OCI-LY7 (cell line): ENCODE measurements around the gene TMEM231. TPM values are rescaled to one million over a fixed set of nuclear protein-coding genes. Genes with fewer than 3 reads are reported as not detected.

Experiments used
- BruUV-seq: library from RNA; stranded (reverse); fragments of 400-500 nt; replicated peaks from 2 replicates; lab custom pipeline; 2021; lab: Mats Ljungman, UMichigan
- CTCF ChIA-PET: fragments of 300-600 bp; sonication (Branson Sonifier 250); formaldehyde crosslinking; loops from one replicate; lab custom pipeline; 2022; ENCODE audit warnings: antibody characterized with exemption; ENCODE audit not compliant: unreplicated experiment; lab: Charles Lee
- POLR2A ChIA-PET: fragments of 300-600 bp; sonication (Branson Sonifier 250); formaldehyde crosslinking; loops from one replicate; lab custom pipeline; 2022; ENCODE audit warnings: antibody characterized with exemption; lab: Charles Lee
- DNase-seq: peaks from one replicate; pipeline ENCODE4 v3.0.0-alpha.2; 2015; ENCODE audit warnings: low spot score
- H2AFZ ChIP-seq: fragments of 200-600 bp; sonication (generic), shearing (Covaris generic); 2 replicates; pipeline ENCODE4 v1.6.1; 2014; ENCODE audit warnings: mild to moderate bottlenecking, antibody characterized with exemption, low read length, moderate library complexity
- H3K27ac ChIP-seq: fragments of 200-600 bp; sonication (generic); 2 replicates; pipeline ENCODE4 v1.5.1; 2014; ENCODE audit warnings: mixed run types, low read depth, mild to moderate bottlenecking, moderate library complexity, low read length, inconsistent platforms; ENCODE audit not compliant: poor library complexity, severe bottlenecking
- H3K36me3 ChIP-seq: fragments of 200-600 bp; sonication (generic); 2 replicates; pipeline ENCODE4 v1.6.1; 2014; ENCODE audit warnings: mild to moderate bottlenecking, antibody characterized with exemption, low read length, moderate library complexity, mixed read lengths; ENCODE audit not compliant: insufficient read depth
- H3K4me1 ChIP-seq: fragments of 200-600 bp; sonication (generic); 2 replicates; pipeline ENCODE4 v1.5.1; 2014; ENCODE audit warnings: mild to moderate bottlenecking, low read length; ENCODE audit not compliant: insufficient read depth, poor library complexity, severe bottlenecking
- H3K4me2 ChIP-seq: fragments of 200-600 bp; sonication (generic); 2 replicates; pipeline ENCODE4 v1.6.1; 2014; ENCODE audit warnings: mild to moderate bottlenecking, low read length
- H3K4me3 ChIP-seq: fragments of 200-600 bp; sonication (generic); 2 replicates; pipeline ENCODE4 v1.5.1; 2014; ENCODE audit warnings: mild to moderate bottlenecking, low read depth, low read length; ENCODE audit not compliant: poor library complexity, severe bottlenecking
- H3K79me2 ChIP-seq: fragments of 200-600 bp; sonication (generic); 2 replicates; pipeline ENCODE4 v1.6.1; 2016; ENCODE audit warnings: low read depth, mild to moderate bottlenecking, low read length, moderate library complexity, mixed read lengths; ENCODE audit not compliant: insufficient read depth
- H3K9me2 ChIP-seq: fragments of 200-600 bp; sonication (generic); 2 replicates; pipeline ENCODE4 v1.6.1; 2016; ENCODE audit warnings: mild to moderate bottlenecking, low read length, mixed read lengths; ENCODE audit not compliant: insufficient read depth
- H3K9me3 ChIP-seq: fragments of 200-600 bp; sonication (generic); 2 replicates; pipeline ENCODE4 v1.6.1; 2014; ENCODE audit warnings: mild to moderate bottlenecking, mixed run types, low read length, mixed read lengths
- H4K20me1 ChIP-seq: fragments of 200-600 bp; sonication (generic); 2 replicates; pipeline ENCODE4 v1.6.1; 2014; ENCODE audit warnings: mild to moderate bottlenecking, antibody characterized with exemption, low read length, moderate library complexity, mixed read lengths; ENCODE audit not compliant: insufficient read depth
- CTCF ChIP-seq: fragments of 200-600 bp; sonication (generic); conservative IDR thresholded peaks from 2 replicates; pipeline ENCODE4 v1.5.1; 2014; ENCODE audit warnings: mild to moderate bottlenecking, antibody characterized with exemption, low read length, moderate library complexity, mixed read lengths
- EZH2phosphoT487 ChIP-seq: fragments of 200-600 bp; sonication (generic); IDR thresholded peaks from 2 replicates; pipeline ENCODE4 v1.6.1; 2018; ENCODE audit warnings: low read depth, borderline replicate concordance, mild to moderate bottlenecking, mixed run types, antibody characterized with exemption, low read length, moderate library complexity, mixed read lengths
- intact Hi-C: fragments of 100-400 bp; cut with micrococcal nuclease; formaldehyde crosslinking; loops from one replicate; pipeline ENCODE4 v1.10.0; 2022; ENCODE audit not compliant: unreplicated experiment
- total RNA-seq, 2 experiments: library from RNA; depleted of rRNA in 1 of 2; stranded (reverse); fragments of >200 nt in 1 of 2; shearing (Covaris generic) in 1 of 2; gene quantifications; 2 replicates each; pipeline ENCODE4 v1.2.3, GENCODE V29; 2014 to 2022

The TMEM231 gene
- total RNA-seq, 2 experiments from 2014 or later, result 6.6 to 6.9 TPM

DNA sequence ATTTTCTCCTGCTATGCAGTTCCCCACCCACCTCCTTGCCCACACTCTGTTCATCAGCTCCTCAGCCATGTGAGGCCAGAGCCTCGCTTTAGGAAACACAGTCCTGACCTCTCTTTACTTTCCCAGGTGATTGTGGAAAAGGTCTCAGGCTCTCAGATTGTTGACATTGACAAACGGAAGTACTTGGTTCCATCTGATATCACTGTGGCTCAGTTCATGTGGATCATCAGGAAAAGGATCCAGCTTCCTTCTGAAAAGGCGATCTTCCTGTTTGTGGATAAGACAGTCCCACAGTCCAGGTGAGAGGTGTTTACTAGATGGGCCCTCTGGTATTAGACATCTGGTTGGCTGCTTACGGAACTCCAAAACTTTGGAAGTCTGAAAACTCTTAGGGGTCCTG, 11.9 kb upstream of the TMEM231 start:
- Histone ChIP-seq H3K4me1 (peaks cover 61% of the 10 kb centered on the region), H3K9me2 (no peaks in the 10 kb centered on the region), H3K27ac (no peak overlapping the region), H3K36me3 (peaks cover 51% of the 10 kb centered on the region), H3K4me2 (peak overlapping the region; percentile 99; the same call in 1 of the 2 replicates), H4K20me1 (peaks cover 11% of the 10 kb centered on the region; the same call in 1 of the 2 replicates), H3K79me2 (peaks cover 16% of the 10 kb centered on the region), H3K9me3 (no peaks in the 10 kb centered on the region), H2AFZ (no peak overlapping the region), H3K4me3 (no peak overlapping the region)
- ChIA-PET POLR2A (interaction anchor here (0.6 to 5.1 kb wide), 5 partner anchors 10 to 72 kb away, joined by 3 to 35 read pairs (median 6); partner anchors contain the start of genes ADAT1 and TMEM231), CTCF (no interaction called here)
- no TSS peak for BruUV-seq
- no peak for TF ChIP-seq EZH2phosphoT487
- TF ChIP-seq CTCF, result no peak
- intact Hi-C loops, result loop anchor here (2.0 kb wide), 2 partner anchors 103 to 135 kb away; partner anchors contain the start of genes CFDP1 and TMEM170A
- DNase-seq, result no peak

GRCh38 chr16:75566758-75567255, 10.8 kb upstream of the TMEM231 start:
- peaks cover 11% of the 10 kb centered on the region; the same call in 1 of the 2 replicates for H4K20me1 ChIP-seq
- TF ChIP-seq CTCF (no peak), EZH2phosphoT487 (no peak)
- ChIA-PET POLR2A (interaction anchor here (1.3 to 5.1 kb wide), 5 partner anchors 9 to 81 kb away, joined by 3 to 35 read pairs (median 15); partner anchors contain the start of genes ADAT1, KARS1, TERF2IP and TMEM231), CTCF (no interaction called here)
- H3K4me2 ChIP-seq, result peak overlapping the region; percentile 99
- no TSS peak for BruUV-seq
- peak overlapping the region; percentile 18 for H3K27ac ChIP-seq
- H3K9me3 ChIP-seq, result no peaks in the 10 kb centered on the region
- H3K79me2 ChIP-seq, result peaks cover 16% of the 10 kb centered on the region
- H3K4me1 ChIP-seq, result peaks cover 59% of the 10 kb centered on the region
- DNase-seq, result no peak
- H3K4me3 ChIP-seq, result peak overlapping the region; percentile 96
- no peaks in the 10 kb centered on the region for H3K9me2 ChIP-seq
- intact Hi-C loops, result loop anchor here (1.0 to 2.0 kb wide), 3 partner anchors 11 to 134 kb away; partner anchors contain the start of genes CFDP1, TMEM170A and TMEM231
- H2AFZ ChIP-seq, result peak overlapping the region; percentile 85; the same call in 1 of the 2 replicates
- H3K36me3 ChIP-seq, result peaks cover 40% of the 10 kb centered on the region
